Esophagus squamous epithelium (tissue), 4 donors: ENCODE results near the gene NKAIN4.
A peak's percentile ranks its signal among the peaks of the same experiment; 100 is the strongest.

ENCODE experiments used
- CTCF ChIP-seq, 6 experiments: fragments of 450-650 bp in 4 of 6; fragments of 200-600 bp in 2 of 6; sonication (generic) in 2 of 6; IDR thresholded peaks; one replicate each; pipeline ENCODE4 v1.5.1; 2016 to 2019; ENCODE audit warnings: antibody characterized with exemption in 6 of 6, mild to moderate bottlenecking in 4 of 6, moderate library complexity in 4 of 6
- POLR2A ChIP-seq, 4 donors: fragments of 450-650 bp; IDR thresholded peaks; one replicate each; pipeline ENCODE4 v1.6.1; 2017; ENCODE audit warnings: antibody characterized with exemption in 4 of 4, mild to moderate bottlenecking in 4 of 4, moderate library complexity in 3 of 4

GRCh38 chr20:63223121-63223825 is 31.0 kb downstream of the NKAIN4 start:
- TF ChIP-seq CTCF (IDR thresholded peaks at IDR 0.05): peak; percentile 38 to 74 (median 60)
- TF ChIP-seq POLR2A (IDR thresholded peaks at IDR 0.05): no peak
